Activated T-helper 2 cell treated with anti-CD3 and anti-CD28 coated beads, Interferon-gamma antibody, Interleukin-2, Interleukin-4, amounts not matched to agents 10 μg/mL and 5 μg/mL and 100 μg/mL, durations not matched to agents 14 hours and 24 hours and 36 hours (primary cell): ENCODE measurements around the gene ACSS1. TPM values are rescaled to one million over a fixed set of nuclear protein-coding genes. Genes with fewer than 3 reads are reported as not detected.
"Not testable (repeated sequence)": the region's sequence is repeated elsewhere in the genome, so short reads cannot be mapped to it uniquely, and the experiment has no call there.

Experiments
- DNase-seq: peaks from one replicate; pipeline ENCODE4 v3.0.0; 2021; ENCODE audit warnings: low spot score
- H3K27ac Mint-ChIP-seq: one replicate; pipeline ENCODE4 v1.8.0; 2021; ENCODE audit warnings: mixed read lengths
- H3K27me3 Mint-ChIP-seq: one replicate; pipeline ENCODE4 v1.8.0; 2021; ENCODE audit warnings: low read depth, mixed read lengths
- H3K36me3 Mint-ChIP-seq: one replicate; pipeline ENCODE4 v1.8.0; 2021; ENCODE audit warnings: low read depth, mixed read lengths
- H3K4me1 Mint-ChIP-seq: one replicate; pipeline ENCODE4 v1.8.0; 2021; ENCODE audit warnings: low read depth, mixed read lengths
- H3K4me3 Mint-ChIP-seq: one replicate; pipeline ENCODE4 v1.8.0; 2021; ENCODE audit warnings: low read depth, mild to moderate bottlenecking, moderate library complexity, mixed read lengths
- H3K9me3 Mint-ChIP-seq: one replicate; pipeline ENCODE4 v1.8.0; 2021; ENCODE audit warnings: mixed read lengths
- intact Hi-C: fragments of 100-400 bp; cut with micrococcal nuclease; formaldehyde crosslinking; loops from one replicate; pipeline ENCODE4 v1.15.1; 2023
- total RNA-seq: library from RNA; stranded (reverse); gene quantifications from 2 replicates; pipeline ENCODE4 v1.2.3, GENCODE V29; 2022

ACSS1 gene
- total RNA-seq, 1 donor from 2014 or later: 15.1 TPM

- Mint-ChIP-seq H3K27me3 (no peaks in the 10 kb centered on the region), H3K4me1 (no peaks in the 10 kb centered on the region), H3K9me3 (no peaks in the 10 kb centered on the region), H3K4me3 (no peak overlapping the region), H3K27ac (no peak overlapping the region), H3K36me3 (peaks cover 4% of the 10 kb centered on the region)
- intact Hi-C loops: no loop called here
- DNase-seq: no peak
These were observed 45.2 kb downstream of the ACSS1 start for GRCh38 chr20:25012616-25013189.

- Mint-ChIP-seq H3K27me3 (no peaks in the 10 kb centered on the region), H3K4me3 (no peak overlapping the region), H3K9me3 (no peaks in the 10 kb centered on the region), H3K27ac (no peak overlapping the region), H3K36me3 (peaks cover 3% of the 10 kb centered on the region), H3K4me1 (no peaks in the 10 kb centered on the region)
- no peak for DNase-seq
- intact Hi-C loops: no loop called here
These were observed 46.1 kb downstream of the ACSS1 start for GRCh38 chr20:25011831-25012241.

GRCh38 chr20:25011261-25011660 lies 46.7 kb downstream of the ACSS1 start:
- intact Hi-C loops: no loop called here
- no peaks in the 10 kb centered on the region for H3K4me1 Mint-ChIP-seq
- no peaks in the 10 kb centered on the region for H3K27me3 Mint-ChIP-seq
- DNase-seq: no peak
- H3K9me3 Mint-ChIP-seq: no peaks in the 10 kb centered on the region
- no peak overlapping the region for H3K4me3 Mint-ChIP-seq
- no peak overlapping the region for H3K27ac Mint-ChIP-seq
- H3K36me3 Mint-ChIP-seq: peaks cover 4% of the 10 kb centered on the region

- DNase-seq: no peak
- no peaks in the 10 kb centered on the region for H3K9me3 Mint-ChIP-seq
- intact Hi-C loops: no loop called here
- no peaks in the 10 kb centered on the region for H3K4me1 Mint-ChIP-seq
- no peak overlapping the region for H3K27ac Mint-ChIP-seq
- H3K36me3 Mint-ChIP-seq: peaks cover 4% of the 10 kb centered on the region
- no peak overlapping the region for H3K4me3 Mint-ChIP-seq
- no peaks in the 10 kb centered on the region for H3K27me3 Mint-ChIP-seq
These were observed 48.5 kb downstream of the ACSS1 start for GRCh38 chr20:25009218-25010145.

- intact Hi-C loops: no loop called here
- Mint-ChIP-seq H3K36me3 (peaks cover 7% of the 10 kb centered on the region), H3K27me3 (no peaks in the 10 kb centered on the region), H3K4me1 (no peaks in the 10 kb centered on the region), H3K4me3 (no peak overlapping the region), H3K9me3 (no peaks in the 10 kb centered on the region), H3K27ac (no peak overlapping the region)
- DNase-seq: no peak
These were observed 49.3 kb downstream of the ACSS1 start for GRCh38 chr20:25008388-25009217.

GRCh38 chr20:25007491-25008305 lies 50.2 kb downstream of the ACSS1 start:
- H3K4me3 Mint-ChIP-seq: no peak overlapping the region
- H3K9me3 Mint-ChIP-seq: no peaks in the 10 kb centered on the region
- no peak overlapping the region for H3K27ac Mint-ChIP-seq
- no peak for DNase-seq
- intact Hi-C loops: no loop called here
- H3K36me3 Mint-ChIP-seq: peaks cover 7% of the 10 kb centered on the region
- H3K27me3 Mint-ChIP-seq: no peaks in the 10 kb centered on the region
- H3K4me1 Mint-ChIP-seq: no peaks in the 10 kb centered on the region

- intact Hi-C loops: no loop called here
- H3K4me3 Mint-ChIP-seq: no peak overlapping the region
- no peaks in the 10 kb centered on the region for H3K4me1 Mint-ChIP-seq
- no peak overlapping the region for H3K27ac Mint-ChIP-seq
- DNase-seq: no peak
- peaks cover 7% of the 10 kb centered on the region for H3K36me3 Mint-ChIP-seq
- H3K27me3 Mint-ChIP-seq: no peaks in the 10 kb centered on the region
- no peaks in the 10 kb centered on the region for H3K9me3 Mint-ChIP-seq
These were observed 51.3 kb downstream of the ACSS1 start for GRCh38 chr20:25006431-25007167.

GRCh38 chr20:25005661-25006060 lies 52.3 kb downstream of the ACSS1 start:
- no peaks in the 10 kb centered on the region for H3K27me3 Mint-ChIP-seq
- no peak for DNase-seq
- H3K36me3 Mint-ChIP-seq: peaks cover 7% of the 10 kb centered on the region
- no peak overlapping the region for H3K4me3 Mint-ChIP-seq
- intact Hi-C loops: no loop called here
- no peaks in the 10 kb centered on the region for H3K4me1 Mint-ChIP-seq
- H3K9me3 Mint-ChIP-seq: no peaks in the 10 kb centered on the region
- H3K27ac Mint-ChIP-seq: no peak overlapping the region

- Mint-ChIP-seq H3K36me3 (peaks cover 7% of the 10 kb centered on the region), H3K4me1 (peaks cover 3% of the 10 kb centered on the region), H3K27me3 (no peaks in the 10 kb centered on the region), H3K4me3 (no peak overlapping the region), H3K9me3 (no peaks in the 10 kb centered on the region), H3K27ac (no peak overlapping the region)
- DNase-seq: no peak
- intact Hi-C loops: no loop called here
These were observed 52.7 kb downstream of the ACSS1 start for GRCh38 chr20:25005220-25005619.

- no peak for DNase-seq
- Mint-ChIP-seq H3K4me1 (peaks cover 3% of the 10 kb centered on the region), H3K4me3 (no peak overlapping the region), H3K9me3 (no peaks in the 10 kb centered on the region), H3K27me3 (peaks cover 11% of the 10 kb centered on the region), H3K27ac (no peak overlapping the region), H3K36me3 (peaks cover 7% of the 10 kb centered on the region)
- intact Hi-C loops: no loop called here
These were observed 54.9 kb downstream of the ACSS1 start for GRCh38 chr20:25003002-25003401.

- H3K4me3 Mint-ChIP-seq, DNase-seq, H3K4me1 Mint-ChIP-seq, H3K9me3 Mint-ChIP-seq, intact Hi-C loops, H3K27ac Mint-ChIP-seq, H3K36me3 Mint-ChIP-seq: not testable (repeated sequence)
- H3K27me3 Mint-ChIP-seq: peaks cover 23% of the 10 kb centered on the region
These were observed 56.6 kb downstream of the ACSS1 start for GRCh38 chr20:25001323-25001722.
